GM23338 (cell line): Measurements from ENCODE around the gene CLEC2B. TPM values are rescaled to one million over a fixed set of nuclear protein-coding genes. Genes with fewer than 3 reads are reported as not detected.

Experiments
- ATAC-seq: fragments of 200-7000 bp; cut with Tn5 transposase; 3 replicates; pipeline ENCODE4 v1.9.1; 2020
- DNase-seq: peaks from one replicate; pipeline ENCODE4 v3.0.0-alpha.2; 2015; ENCODE audit warnings: low spot score
- H2AFZ ChIP-seq: fragments of 200-600 bp; sonication (generic); 2 replicates; pipeline ENCODE4 v1.8.0; 2016; ENCODE audit warnings: antibody characterized with exemption, mild to moderate bottlenecking, moderate library complexity
- H3F3A ChIP-seq: fragments of 200-600 bp; sonication (generic); replicated peaks from 2 replicates; pipeline ENCODE4 v1.8.0; 2017; ENCODE audit warnings: antibody characterized with exemption, mixed run types, low read depth
- H3K27ac ChIP-seq: fragments of 200-600 bp; sonication (generic); 2 replicates; pipeline ENCODE4 v1.6.1; 2016; ENCODE audit warnings: low read depth
- H3K27me3 ChIP-seq: fragments of 200-600 bp; sonication (generic); 2 replicates; pipeline ENCODE4 v1.8.0; 2016; ENCODE audit warnings: mild to moderate bottlenecking, mixed run types, moderate library complexity; ENCODE audit not compliant: insufficient read depth
- H3K36me3 ChIP-seq: fragments of 200-600 bp; sonication (generic); 2 replicates; pipeline ENCODE4 v1.8.0; 2016; ENCODE audit warnings: mild to moderate bottlenecking; ENCODE audit not compliant: insufficient read depth
- H3K4me1 ChIP-seq: fragments of 200-600 bp; sonication (generic); 2 replicates; pipeline ENCODE4 v1.8.0; 2016; ENCODE audit warnings: mild to moderate bottlenecking, moderate library complexity; ENCODE audit not compliant: insufficient read depth
- H3K4me2 ChIP-seq: fragments of 200-600 bp; sonication (generic); 2 replicates; pipeline ENCODE4 v1.7.1; 2017; ENCODE audit warnings: mixed run types
- H3K4me3 ChIP-seq: fragments of 200-600 bp; sonication (generic); 2 replicates; pipeline ENCODE4 v1.6.1; 2016; ENCODE audit warnings: mixed run types
- H3K79me2 ChIP-seq: fragments of 200-600 bp; sonication (generic); replicated peaks from 2 replicates; pipeline ENCODE4 v1.8.0; 2017; ENCODE audit warnings: mild to moderate bottlenecking; ENCODE audit not compliant: insufficient read depth
- H3K9me2 ChIP-seq: fragments of 200-600 bp; sonication (generic); 2 replicates; pipeline ENCODE4 v1.8.0; 2017; ENCODE audit not compliant: insufficient read depth
- H4K20me1 ChIP-seq: fragments of 200-600 bp; sonication (generic); replicated peaks from 2 replicates; pipeline ENCODE4 v1.8.0; 2017; ENCODE audit warnings: mild to moderate bottlenecking; ENCODE audit not compliant: insufficient read depth
- H3K27ac Mint-ChIP-seq: 2 replicates; pipeline ENCODE4 v1.8.0; 2020; ENCODE audit warnings: inconsistent platforms, mild to moderate bottlenecking, moderate library complexity, mixed read lengths
- H3K27me3 Mint-ChIP-seq: 3 replicates; pipeline ENCODE4 v1.8.0; 2022; ENCODE audit warnings: low read depth, mild to moderate bottlenecking, moderate library complexity, mixed read lengths, inconsistent platforms; ENCODE audit not compliant: insufficient read depth, poor library complexity
- H3K36me3 Mint-ChIP-seq: 3 replicates; pipeline ENCODE4 v1.8.0; 2021; ENCODE audit warnings: low read depth, mild to moderate bottlenecking, inconsistent platforms, moderate library complexity, mixed read lengths
- H3K4me1 Mint-ChIP-seq: 3 replicates; pipeline ENCODE4 v1.8.0; 2020; ENCODE audit warnings: mild to moderate bottlenecking, inconsistent platforms, mixed read lengths
- H3K4me3 Mint-ChIP-seq: 3 replicates; pipeline ENCODE4 v1.8.0; 2021; ENCODE audit warnings: moderate library complexity, mild to moderate bottlenecking, inconsistent platforms, mixed read lengths
- H3K9me3 Mint-ChIP-seq: 3 replicates; pipeline ENCODE4 v1.8.0; 2020; ENCODE audit warnings: moderate library complexity, mild to moderate bottlenecking, inconsistent platforms, mixed read lengths
- CREB1 ChIP-seq: fragments of 250-450 bp; sonication (Bioruptor Pico); IDR thresholded peaks from 2 replicates; pipeline ENCODE4 v1.5.0; 2020; ENCODE audit warnings: low read depth, mild to moderate bottlenecking, moderate library complexity
- CTCF ChIP-seq, 2 experiments: fragments of 200-600 bp in 1 of 2; sonication (generic) in 1 of 2; conservative IDR thresholded peaks; 2 replicates each; pipeline versions ENCODE4 v1.5.1 to v1.6.1; 2016 to 2017; ENCODE audit warnings: antibody characterized with exemption in 2 of 2, low read depth in 2 of 2, mild to moderate bottlenecking in 2 of 2, moderate library complexity in 1 of 2
- EZH2 ChIP-seq: fragments of 200-600 bp; sonication (generic); IDR thresholded peaks from one replicate; pipeline ENCODE4 v1.8.0; 2017; ENCODE audit warnings: antibody characterized with exemption, mild to moderate bottlenecking, low read depth; ENCODE audit not compliant: unreplicated experiment
- EZH2phosphoT487 ChIP-seq: fragments of 200-600 bp; sonication (generic); IDR thresholded peaks from one replicate; pipeline ENCODE4 v1.8.1; 2018; ENCODE audit warnings: antibody characterized with exemption; ENCODE audit not compliant: unreplicated experiment
- JUNB ChIP-seq: IDR thresholded peaks from one replicate; pipeline ENCODE4 v1.6.1; 2016; ENCODE audit warnings: antibody characterized with exemption; ENCODE audit not compliant: unreplicated experiment
- NANOG ChIP-seq: IDR thresholded peaks from 2 replicates; pipeline ENCODE4 v1.6.1; 2016; ENCODE audit warnings: antibody characterized with exemption, borderline replicate concordance
- POLR2AphosphoS5 ChIP-seq: IDR thresholded peaks from 2 replicates; pipeline ENCODE4 v1.6.1; 2016; ENCODE audit warnings: antibody characterized with exemption, low read depth
- STAT1 ChIP-seq: IDR thresholded peaks from one replicate; pipeline ENCODE4 v1.6.1; 2016; ENCODE audit warnings: antibody characterized with exemption; ENCODE audit not compliant: unreplicated experiment
- ZNF114 ChIP-seq: fragments of 250-450 bp; sonication (Bioruptor Pico); IDR thresholded peaks from 2 replicates; pipeline ENCODE4 v1.5.0; 2020; ENCODE audit warnings: mild to moderate bottlenecking, moderate library complexity
- ZNF462 ChIP-seq: fragments of 250-450 bp; sonication (Bioruptor Pico); IDR thresholded peaks from 2 replicates; pipeline ENCODE4 v1.5.0; 2020; ENCODE audit warnings: mild to moderate bottlenecking, moderate library complexity
- polyA plus RNA-seq: library from polyadenylated mRNA; unstranded; fragments of >200 nt; fragmentation: Nextera tagmentation; extraction: Ambion mirVana; gene quantifications from 2 replicates; pipeline ENCODE4 v1.2.1, GENCODE V29; 2016
- total RNA-seq: library from RNA; depleted of rRNA; stranded (reverse); fragments of >200 nt; shearing (Covaris generic); gene quantifications from 2 replicates; pipeline ENCODE4 v1.2.3, GENCODE V29; 2014
- TF ChIP-seq, protein P1 (sequence below): IDR thresholded peaks from one replicate; pipeline ENCODE4 v1.6.1; 2018; ENCODE audit warnings: antibody characterized with exemption; ENCODE audit not compliant: unreplicated experiment

The CLEC2B gene
- total and polyA plus RNA-seq, 2 experiments from 2014 or later = not detected

DNA sequence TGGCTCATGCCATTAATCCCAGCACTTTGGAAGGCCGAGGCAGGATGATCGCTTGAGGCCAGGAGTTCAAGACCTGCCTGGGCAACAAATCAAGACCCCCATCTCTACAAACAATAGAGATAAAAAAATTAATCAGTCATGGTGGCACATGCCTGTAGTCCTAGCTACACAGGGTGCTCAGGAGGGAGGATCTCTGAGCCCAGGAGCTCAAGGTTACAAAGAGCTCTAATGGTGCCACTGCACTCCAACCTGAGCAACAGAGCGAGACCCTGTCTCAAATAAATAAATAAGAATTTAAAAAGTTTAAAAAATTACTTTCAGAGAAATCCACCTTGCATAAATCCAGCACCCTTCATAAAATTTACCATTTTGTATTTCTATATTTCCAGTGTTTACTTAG lies 39.7 kb downstream of the CLEC2B start:
- H3K4me1 ChIP-seq = 0 out of 2 replicates have a peak, but pooled peaks cover 7% of the 10 kb centered on the region
- H3K36me3 ChIP-seq = no peaks in the 10 kb centered on the region
- ATAC-seq = no peak

DNA sequence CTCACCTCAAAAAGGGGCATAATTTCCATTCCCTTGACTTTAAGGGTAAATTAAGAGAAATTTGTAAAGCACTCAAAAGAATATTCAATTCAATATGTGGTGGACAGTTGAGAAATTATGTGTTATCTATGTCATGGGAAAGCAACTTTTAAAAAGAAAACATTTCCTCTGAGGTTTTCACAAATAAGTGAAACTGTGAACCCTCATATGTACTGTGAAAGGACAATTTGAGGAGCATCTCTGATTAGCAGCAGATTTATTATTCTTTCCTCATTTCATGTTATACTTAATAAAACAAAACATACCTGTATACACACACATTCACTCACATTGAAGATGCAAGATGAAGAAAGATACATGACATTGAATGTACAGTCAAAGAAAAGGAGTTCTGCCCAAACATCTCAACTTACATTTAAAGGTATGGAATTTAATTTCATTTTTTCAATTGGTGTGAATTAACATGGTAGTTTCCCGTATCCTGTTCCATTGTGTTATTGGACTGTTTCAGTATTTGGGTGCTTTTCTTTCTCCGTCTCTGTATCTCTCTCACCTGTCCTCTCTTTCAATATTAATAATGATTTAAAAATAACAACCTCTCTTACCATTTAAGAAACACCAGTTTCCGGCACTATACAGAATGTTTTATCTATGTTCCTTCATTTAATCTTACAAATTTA lies 41.8 kb downstream of the CLEC2B start, which contains the start of gene KLRF1:
TSS of gene KLRF1 (plus strand) at position 273 of the 680 bp plus-strand sequence. CDS start at position 337, 64 bp downstream.
- no peaks in the 10 kb centered on the region for H3K4me1 Mint-ChIP-seq
- no peaks in the 10 kb centered on the region for H3K79me2 ChIP-seq
- no peaks in the 10 kb centered on the region for H3K36me3 Mint-ChIP-seq
- H3K27ac ChIP-seq = no peak within 1 kb of the TSS
- no peaks in the 10 kb centered on the region for H4K20me1 ChIP-seq
- no peak within 1 kb of the TSS for H3K4me2 ChIP-seq
- peaks cover 6% of the 10 kb centered on the region for H3K27me3 Mint-ChIP-seq
- no peaks in the 10 kb centered on the region for H3K36me3 ChIP-seq
- no peaks in the 10 kb centered on the region for H3K4me1 ChIP-seq
- no peak within 1 kb of the TSS for H3K27ac Mint-ChIP-seq
- H2AFZ ChIP-seq = no peak within 1 kb of the TSS
- no peak within 1 kb of the TSS for H3K4me3 Mint-ChIP-seq
- DNase-seq = no peak
- no peaks in the 10 kb centered on the region for H3F3A ChIP-seq
- H3K4me3 ChIP-seq = no peak within 1 kb of the TSS
- H3K27me3 ChIP-seq = no peaks in the 10 kb centered on the region
- no peak for ATAC-seq
- no peaks in the 10 kb centered on the region for H3K9me3 Mint-ChIP-seq
- H3K9me2 ChIP-seq = no peaks in the 10 kb centered on the region
- no peak for TF ChIP-seq JUNB
- no peak for TF ChIP-seq ZNF114 (CRISPR knock-in tag)
- TF ChIP-seq, protein P1, sequence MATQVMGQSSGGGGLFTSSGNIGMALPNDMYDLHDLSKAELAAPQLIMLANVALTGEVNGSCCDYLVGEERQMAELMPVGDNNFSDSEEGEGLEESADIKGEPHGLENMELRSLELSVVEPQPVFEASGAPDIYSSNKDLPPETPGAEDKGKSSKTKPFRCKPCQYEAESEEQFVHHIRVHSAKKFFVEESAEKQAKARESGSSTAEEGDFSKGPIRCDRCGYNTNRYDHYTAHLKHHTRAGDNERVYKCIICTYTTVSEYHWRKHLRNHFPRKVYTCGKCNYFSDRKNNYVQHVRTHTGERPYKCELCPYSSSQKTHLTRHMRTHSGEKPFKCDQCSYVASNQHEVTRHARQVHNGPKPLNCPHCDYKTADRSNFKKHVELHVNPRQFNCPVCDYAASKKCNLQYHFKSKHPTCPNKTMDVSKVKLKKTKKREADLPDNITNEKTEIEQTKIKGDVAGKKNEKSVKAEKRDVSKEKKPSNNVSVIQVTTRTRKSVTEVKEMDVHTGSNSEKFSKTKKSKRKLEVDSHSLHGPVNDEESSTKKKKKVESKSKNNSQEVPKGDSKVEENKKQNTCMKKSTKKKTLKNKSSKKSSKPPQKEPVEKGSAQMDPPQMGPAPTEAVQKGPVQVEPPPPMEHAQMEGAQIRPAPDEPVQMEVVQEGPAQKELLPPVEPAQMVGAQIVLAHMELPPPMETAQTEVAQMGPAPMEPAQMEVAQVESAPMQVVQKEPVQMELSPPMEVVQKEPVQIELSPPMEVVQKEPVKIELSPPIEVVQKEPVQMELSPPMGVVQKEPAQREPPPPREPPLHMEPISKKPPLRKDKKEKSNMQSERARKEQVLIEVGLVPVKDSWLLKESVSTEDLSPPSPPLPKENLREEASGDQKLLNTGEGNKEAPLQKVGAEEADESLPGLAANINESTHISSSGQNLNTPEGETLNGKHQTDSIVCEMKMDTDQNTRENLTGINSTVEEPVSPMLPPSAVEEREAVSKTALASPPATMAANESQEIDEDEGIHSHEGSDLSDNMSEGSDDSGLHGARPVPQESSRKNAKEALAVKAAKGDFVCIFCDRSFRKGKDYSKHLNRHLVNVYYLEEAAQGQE = no peak
- no peak for TF ChIP-seq POLR2AphosphoS5
- no peak for TF ChIP-seq ZNF462 (CRISPR knock-in tag)
- no peak for TF ChIP-seq CREB1 (CRISPR knock-in tag)
- no peak for TF ChIP-seq CTCF (conservative IDR thresholded peaks at IDR 0.05; ENCODE audit: low read depth in 2 of 2)
- no peak for TF ChIP-seq EZH2phosphoT487
- TF ChIP-seq NANOG = no peak

More for the DNA sequence above, 39.7 kb downstream of the CLEC2B start:
- DNase-seq = no peak
- H4K20me1 ChIP-seq = no peaks in the 10 kb centered on the region
- H2AFZ ChIP-seq = no peak overlapping the region
- Mint-ChIP-seq H3K4me3 (no peak overlapping the region), H3K36me3 (no peaks in the 10 kb centered on the region), H3K27me3 (peaks cover 6% of the 10 kb centered on the region), H3K9me3 (no peaks in the 10 kb centered on the region), H3K27ac (no peak overlapping the region), H3K4me1 (peaks cover 4% of the 10 kb centered on the region; the same call in 1 of the 3 replicates)
- H3K27ac ChIP-seq = no peak overlapping the region
- no peaks in the 10 kb centered on the region for H3F3A ChIP-seq
- no peaks in the 10 kb centered on the region for H3K79me2 ChIP-seq
- no peak for TF ChIP-seq STAT1
- no peak for TF ChIP-seq ZNF114 (CRISPR knock-in tag)
- no peak for TF ChIP-seq EZH2
- no peak for TF ChIP-seq NANOG
- H3K4me2 ChIP-seq = no peak overlapping the region
- no peaks in the 10 kb centered on the region for H3K9me2 ChIP-seq
- H3K27me3 ChIP-seq = no peaks in the 10 kb centered on the region
- H3K4me3 ChIP-seq = no peak overlapping the region
